Peyer's patch (tissue), 4 donors: ENCODE data around the gene MAST4.

Experiments used
- CTCF ChIP-seq, 6 experiments: fragments of 450-650 bp in 4 of 6; fragments of 200-600 bp in 2 of 6; sonication (generic) in 1 of 6; IDR thresholded peaks; one replicate each; pipeline ENCODE4 v1.5.1; 2017 to 2019; ENCODE audit warnings: antibody characterized with exemption in 6 of 6, mild to moderate bottlenecking in 3 of 6, moderate library complexity in 1 of 6
- POLR2A ChIP-seq, 2 donors: fragments of 450-650 bp; IDR thresholded peaks; one replicate each; pipeline ENCODE4 v1.5.1; 2017; ENCODE audit warnings: antibody characterized with exemption in 2 of 2, mild to moderate bottlenecking in 2 of 2, moderate library complexity in 2 of 2

GRCh38 chr5:66796305-66797292 is 200.4 kb downstream of the MAST4 start:
- TF ChIP-seq CTCF (IDR thresholded peaks at IDR 0.05): no peak
- TF ChIP-seq POLR2A (IDR thresholded peaks at IDR 0.05): no peak
